NCI-H226 (cell line): ENCODE measurements around the gene OTUB1.
"Not testable (repeated sequence)": the region's sequence is repeated elsewhere in the genome, so short reads cannot be mapped to it uniquely, and the experiment has no call there.

Experiments used
- DNase-seq: peaks from one replicate; pipeline ENCODE4 v3.0.0-alpha.2; 2015

OTUB1 gene

DNA sequence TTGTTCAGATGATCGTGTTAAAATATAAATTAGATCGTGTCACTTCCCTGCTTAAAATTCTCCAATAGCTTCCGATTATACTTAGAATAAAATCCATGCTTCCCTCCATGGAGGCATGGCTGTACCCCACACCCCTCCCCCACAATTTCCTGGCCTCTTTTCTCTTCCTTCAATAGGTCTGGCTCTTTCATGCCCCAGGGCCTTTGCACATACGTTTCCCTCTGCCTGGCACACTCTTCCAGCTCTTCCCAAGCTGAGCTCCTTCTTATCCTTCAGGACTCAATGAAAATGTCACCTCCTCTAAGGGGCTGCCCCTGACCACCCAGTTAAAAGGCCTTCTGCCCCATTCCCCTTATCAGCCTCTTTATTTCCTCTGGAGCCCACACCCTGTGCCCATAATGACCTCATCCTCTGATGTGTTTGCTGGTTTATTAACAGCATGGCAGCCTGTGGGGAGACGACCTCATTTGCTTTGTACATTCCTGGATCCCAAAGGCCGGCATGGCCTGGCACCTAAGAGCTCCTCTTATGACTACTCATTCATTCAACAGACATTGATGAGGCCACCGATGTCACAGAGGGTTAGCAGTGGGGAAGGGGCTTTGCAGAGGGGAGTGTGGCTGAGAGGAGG lies 40.5 kb downstream of the OTUB1 start:
- DNase-seq = peak; percentile 67

DNA sequence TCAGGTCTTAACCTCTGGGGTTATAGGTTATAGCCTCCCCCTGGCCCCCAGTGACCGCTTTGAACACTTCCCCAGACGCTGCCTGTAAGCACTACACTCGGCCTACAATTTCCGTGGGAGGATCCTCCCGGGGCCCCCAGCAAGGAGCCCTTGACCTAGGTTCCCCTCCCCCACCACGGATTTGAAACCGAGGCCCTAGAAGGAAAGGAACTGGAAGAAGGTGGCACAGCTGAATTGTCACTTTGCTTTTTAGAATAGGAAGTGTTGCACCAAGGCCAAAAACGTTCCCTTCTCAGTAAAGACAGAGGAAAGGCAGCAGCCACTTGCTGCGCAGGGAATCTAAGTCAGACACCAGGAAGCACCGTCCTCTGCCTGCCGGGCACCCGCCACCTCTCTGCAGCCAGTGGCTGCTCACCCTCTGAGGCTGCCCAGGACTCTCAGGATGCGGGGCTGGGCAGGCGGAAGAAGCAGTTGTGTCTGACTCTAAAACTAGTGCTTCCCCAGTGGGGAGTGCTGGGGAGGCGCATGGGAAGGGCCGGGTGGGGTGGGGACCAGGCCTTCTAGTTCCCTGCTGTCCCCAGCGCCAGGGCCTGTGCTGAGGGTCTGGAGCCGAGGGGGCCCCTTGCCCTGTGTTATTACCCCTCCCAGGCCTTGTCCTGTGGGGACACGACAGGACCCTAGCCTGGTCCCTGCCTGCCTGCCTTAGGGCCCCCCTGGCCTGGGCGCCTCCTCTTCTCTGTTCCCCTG lies 41.6 kb downstream of the OTUB1 start:
- DNase-seq = no peak

DNA sequence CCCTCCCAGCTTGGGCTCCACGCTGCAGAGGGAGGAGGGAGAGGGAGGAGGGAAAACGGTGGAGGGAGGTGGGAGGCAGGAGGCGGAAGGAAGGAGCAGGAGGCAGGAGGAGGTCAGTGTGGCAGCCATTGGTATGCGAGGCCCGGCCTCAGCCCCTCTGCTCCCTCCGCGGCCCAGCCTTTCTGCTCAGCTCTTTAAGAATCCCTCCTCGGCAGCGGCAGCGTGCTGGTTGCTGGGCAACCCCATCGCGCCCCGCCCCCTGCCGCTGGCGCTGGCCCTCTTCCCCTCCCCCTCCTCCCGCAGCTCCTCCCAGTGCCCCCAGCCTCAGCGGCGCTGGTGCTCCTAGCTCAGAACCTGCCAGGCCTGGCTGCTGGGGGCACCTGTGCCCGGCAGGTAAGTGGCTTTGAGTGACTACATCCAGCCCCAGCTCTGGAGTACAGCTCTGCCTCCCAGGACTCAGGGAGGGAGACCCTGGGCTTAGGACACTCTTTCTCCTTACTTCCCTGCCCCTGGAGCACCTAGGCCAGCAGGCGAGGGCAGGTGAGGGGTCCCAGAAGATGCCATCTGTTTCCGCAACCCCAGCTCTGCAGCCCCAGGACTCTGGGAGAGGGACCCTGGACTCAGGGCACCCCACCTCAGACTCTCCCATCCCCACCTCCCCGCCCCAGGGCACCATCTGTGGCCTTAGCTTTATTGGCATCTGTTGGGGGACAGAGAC lies 42.3 kb downstream of the OTUB1 start:
- no peak for DNase-seq

DNA sequence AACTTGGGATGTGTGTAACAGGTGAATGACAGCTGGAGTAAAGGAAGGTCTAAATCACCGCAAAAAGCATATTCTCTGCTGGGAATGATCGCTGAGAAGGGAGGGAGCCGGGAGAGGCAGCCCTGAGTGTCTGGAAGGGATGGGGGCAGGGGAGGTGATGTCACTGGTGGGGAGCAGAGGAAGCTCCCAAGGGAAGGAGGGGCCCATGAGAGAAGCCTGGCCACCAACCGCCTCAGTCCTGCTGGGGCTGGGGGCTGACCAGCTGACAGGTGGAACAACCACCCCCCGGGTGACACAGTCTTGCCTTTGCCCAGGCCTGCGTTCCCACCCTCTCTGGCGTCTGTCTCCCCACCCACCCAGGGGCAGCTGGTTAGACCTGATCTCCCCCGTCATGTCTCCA lies 43.5 kb downstream of the OTUB1 start:
- DNase-seq = no peak

DNA sequence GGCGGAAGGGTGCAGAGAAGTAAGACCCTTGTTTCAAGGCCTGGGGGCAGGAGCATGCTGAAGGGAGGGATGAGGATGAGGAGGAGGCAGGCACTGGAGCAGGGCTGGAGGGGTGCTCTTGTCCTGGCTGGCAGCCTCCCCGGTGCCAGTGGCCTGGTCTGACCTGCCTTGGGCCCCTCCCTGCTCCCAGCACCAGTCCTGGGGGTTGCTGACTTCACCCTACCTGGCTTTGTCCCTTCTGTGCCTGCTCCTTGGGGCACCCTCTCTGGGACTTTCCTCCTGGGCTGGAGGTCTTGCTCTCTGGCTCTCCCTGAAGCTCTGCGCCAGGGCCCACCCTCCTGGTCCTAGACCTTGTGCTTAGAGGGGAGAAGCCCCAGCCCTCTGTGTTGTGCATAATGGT lies 44.8 kb downstream of the OTUB1 start:
- DNase-seq = no peak

DNA sequence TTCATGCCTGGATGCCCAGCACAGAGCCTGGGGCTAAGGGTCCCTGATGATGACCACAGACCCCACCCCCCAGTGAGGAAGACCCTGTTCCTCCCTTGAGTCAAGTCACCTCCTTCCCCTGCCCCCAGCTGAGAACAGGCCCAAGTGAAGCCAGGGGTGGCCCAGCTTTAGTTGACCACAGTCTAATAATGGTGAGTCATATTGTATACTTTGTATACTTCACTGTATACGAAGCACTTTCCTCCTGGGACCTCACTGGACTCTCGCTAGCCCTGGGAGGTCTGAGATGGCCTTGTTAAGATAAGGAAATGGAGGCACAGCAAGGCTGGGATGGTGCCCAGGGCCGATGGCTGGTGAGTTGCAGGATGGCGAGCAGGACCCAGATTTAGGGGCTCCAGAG lies 45.8 kb downstream of the OTUB1 start:
- no peak for DNase-seq

DNA sequence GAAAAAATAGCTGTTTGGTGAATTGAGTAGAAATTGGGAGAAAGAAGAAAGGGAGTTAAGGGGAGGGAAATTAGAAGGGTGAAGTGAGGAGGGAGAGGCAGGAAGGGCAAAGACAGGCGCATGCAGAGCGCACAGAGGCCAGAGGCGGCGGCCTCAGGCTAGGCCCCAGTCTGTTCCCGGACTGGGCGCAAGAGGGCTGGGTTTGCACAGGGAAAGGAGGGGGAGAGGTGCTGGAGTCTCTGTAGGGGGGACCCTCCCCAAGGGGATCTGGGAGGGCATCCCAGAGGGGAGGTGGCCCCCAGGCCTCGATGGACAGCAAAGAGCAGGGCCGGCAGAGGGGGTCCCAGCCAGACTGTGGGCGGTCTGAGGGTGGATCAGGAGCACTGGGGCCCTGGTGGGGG lies 48.2 kb downstream of the OTUB1 start:
- DNase-seq = no peak

DNA sequence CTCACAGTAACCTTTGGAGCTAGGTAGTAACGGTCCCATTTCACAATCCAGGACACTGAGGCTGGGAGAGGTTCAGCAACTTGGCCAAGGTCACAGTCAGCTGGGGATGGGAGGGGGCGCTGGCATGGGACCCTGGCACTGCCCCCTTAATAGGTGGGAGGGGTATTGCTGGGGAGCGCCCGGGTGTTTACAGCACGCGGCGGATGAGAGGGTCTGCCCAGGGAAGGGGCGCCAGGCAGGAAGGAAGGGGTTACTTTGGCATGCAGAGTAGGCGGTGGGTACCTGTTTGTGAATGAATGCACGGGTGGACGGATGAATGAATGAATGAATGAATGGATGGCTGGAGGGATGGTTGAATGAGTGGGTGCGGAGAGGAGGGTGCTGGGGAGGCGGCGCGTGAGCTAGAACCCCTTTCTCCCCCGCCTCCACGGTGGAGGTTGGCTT lies 48.9 kb downstream of the OTUB1 start:
- no peak for DNase-seq

DNA sequence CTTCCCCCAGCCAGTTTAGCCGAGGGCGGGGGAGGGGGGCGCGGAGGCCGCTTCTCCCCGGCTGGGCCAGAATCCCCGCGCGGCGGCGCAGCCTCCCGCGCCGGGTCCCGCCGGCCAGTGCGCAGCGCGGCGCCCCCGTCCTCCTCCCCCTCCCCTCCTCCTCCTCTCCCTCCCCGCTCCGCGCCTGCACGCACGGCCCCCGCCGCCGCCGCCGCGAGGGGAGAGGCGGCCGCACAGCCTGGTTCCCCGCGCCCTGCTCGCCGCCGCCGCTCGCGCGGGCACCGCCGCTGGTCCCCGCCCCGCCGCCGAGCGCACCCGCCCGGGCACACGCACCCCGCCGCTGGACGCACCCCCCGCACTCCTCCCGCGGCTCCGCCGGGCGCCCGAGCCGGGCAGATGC lies 49.3 kb downstream of the OTUB1 start, which contains the start of gene FLRT1:
TSS of gene FLRT1 (plus strand) at position 356 of the 400 bp plus-strand sequence. CDS start 80,337 bp downstream, outside the sequence.
- no peak for DNase-seq

DNA sequence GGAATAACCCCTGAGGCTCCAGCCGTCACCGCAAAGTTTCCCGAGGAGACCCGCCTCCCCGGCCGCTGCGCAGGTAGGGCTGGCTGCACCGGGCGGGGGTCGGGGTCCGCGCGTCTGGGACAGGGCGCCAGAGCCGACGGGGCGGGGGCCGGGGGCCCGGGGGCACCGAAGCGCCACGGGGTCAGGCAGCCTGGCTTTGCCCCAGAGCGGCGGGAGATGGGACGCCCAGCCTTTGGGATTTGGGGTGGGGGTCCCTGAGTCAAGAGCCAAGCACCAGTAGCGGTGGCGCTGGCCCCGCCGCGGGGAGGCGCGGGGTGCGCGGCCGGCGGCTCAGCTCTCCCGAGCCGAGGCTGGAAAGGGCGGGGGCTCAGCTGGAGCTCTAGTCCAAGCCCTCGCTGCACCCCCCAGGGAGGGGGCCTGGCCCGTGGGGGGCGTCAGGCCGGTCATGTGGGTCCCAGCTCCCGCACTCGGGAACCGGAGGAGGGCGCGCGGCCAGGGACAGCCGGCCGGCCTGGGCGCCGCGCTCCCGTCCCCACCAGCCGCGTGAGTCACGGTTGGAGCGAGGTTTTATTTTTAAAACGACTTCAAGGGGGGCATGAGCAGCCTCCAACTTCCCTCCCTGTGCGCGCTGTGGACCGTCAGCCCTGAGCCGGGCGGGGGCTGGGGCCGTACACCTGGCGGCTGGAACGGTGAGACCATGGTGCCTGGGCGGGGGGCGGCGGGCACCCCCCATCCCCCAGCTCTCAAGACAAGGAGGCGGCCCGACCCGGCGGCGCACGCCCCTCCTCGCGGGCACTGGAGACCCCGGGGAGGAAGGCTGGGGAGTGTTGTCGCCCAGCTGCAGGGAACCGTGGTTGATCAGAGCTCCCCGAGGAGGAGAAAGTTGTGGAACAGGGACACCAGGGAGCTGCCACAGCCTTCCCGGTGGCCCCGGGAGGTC lies 50.1 kb downstream of the OTUB1 start:
- DNase-seq = no peak

DNA sequence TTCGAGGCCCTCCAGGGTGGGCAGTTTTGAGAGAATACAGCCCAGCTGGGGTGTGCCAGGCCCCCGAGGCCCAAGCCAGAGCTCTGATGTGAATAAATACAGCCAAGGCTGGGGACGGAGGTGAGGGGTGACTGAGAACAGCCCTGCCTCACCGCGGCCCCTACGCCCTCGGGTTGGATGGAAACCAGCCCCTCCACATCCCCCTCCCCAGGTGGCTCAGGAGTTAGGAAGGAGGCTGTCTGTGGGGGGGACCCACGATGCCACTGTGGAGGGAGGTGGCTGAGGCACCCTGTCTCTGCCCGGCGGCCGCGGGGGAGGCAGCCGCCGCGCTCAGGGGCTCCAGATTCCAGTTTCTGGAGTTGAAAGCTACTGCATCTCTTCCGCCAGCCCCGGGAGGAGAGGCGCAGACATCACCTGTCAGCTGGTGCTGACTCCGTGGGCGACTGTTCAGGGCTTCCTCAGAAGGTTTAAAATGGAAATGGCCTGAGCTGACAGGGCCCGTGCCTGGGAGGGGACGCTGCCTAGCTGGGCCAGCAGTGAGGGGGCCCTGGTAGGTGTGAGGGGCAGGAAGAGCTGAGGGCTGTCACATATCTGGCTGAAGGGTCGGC lies 50.9 kb downstream of the OTUB1 start:
- DNase-seq = no peak

DNA sequence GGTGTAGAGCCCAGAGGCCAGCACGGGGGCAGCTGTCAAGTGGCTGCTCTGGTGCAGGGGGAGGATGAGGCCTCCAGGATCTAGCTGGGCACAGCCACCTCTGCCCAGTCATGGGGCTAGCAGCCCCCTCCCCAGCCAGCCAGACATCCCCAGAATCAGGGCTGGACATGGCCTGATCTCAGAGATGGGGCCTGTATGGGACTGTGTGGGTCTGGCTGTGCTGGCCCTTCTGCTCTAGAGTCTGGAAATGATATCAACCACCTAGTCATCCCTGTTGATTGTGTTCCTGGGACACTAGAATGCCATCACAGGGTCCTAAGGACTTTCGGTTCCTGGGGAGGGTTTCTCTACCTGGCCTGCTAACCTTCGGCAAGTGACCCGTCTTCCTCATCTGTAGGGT lies 52.3 kb downstream of the OTUB1 start:
- DNase-seq = no peak

DNA sequence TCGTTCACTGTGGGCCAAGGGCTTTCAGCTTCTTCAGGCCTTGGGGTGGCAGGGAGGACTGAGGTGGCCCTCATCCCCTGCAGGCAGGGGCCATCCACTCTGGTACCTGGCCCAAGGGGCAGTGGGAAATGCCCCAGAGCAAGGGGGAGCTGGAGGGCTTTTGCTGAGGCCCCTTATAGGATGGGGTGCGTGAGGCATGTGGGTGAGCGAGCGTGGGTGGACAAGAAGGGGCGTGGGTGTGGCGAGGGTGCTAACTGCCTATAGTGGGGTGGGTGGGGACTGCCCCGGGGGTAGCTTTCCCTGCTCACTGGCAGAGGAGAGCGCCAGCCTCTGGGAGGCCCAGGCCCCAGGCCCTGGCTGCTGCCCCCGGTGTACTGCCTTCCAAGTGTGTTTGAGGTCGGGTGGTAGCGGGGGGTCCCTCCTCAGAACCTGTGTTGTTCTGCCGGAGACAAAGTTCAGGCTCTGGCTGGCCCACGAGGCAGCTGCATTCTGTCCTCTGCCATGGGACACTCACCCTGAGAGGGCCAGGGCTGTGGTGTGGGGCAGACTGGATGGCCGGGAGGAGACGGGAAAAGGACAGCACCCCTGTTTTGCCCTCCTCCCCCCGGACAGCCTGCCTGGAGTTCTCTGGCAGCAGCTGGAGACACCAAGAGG lies 52.9 kb downstream of the OTUB1 start:
- no peak for DNase-seq

DNA sequence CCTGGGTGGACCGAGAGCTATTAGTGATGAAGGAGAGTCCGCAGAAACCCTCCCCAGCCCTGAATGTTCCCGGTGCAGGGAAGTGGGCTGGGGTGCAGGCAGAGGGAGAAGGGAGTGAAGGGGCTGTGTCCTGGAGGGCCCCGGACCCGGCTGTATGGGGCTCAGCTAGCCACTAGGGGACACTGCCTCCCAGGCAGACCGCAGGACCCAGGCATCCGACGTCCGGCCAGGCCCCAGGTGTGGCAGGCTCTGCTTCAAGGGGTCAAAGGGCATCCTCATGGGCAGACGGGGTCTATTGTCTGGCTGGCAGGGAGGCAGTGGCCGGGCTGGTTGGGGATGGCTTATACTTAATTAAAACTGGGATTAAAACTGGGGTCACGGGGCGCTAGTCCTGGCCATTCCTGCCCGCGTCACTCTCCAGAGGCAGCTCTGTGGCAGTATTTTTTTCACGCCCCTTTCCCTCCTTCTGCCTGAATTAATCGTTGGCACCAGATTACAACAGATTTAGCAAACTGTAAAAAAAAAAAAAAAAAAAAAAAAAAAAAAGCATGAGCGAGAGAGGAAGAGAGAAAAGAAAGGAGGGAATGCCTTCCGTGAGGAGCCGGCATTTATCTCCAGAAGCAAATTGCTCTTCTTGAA lies 54.6 kb downstream of the OTUB1 start:
- DNase-seq = no peak

DNA sequence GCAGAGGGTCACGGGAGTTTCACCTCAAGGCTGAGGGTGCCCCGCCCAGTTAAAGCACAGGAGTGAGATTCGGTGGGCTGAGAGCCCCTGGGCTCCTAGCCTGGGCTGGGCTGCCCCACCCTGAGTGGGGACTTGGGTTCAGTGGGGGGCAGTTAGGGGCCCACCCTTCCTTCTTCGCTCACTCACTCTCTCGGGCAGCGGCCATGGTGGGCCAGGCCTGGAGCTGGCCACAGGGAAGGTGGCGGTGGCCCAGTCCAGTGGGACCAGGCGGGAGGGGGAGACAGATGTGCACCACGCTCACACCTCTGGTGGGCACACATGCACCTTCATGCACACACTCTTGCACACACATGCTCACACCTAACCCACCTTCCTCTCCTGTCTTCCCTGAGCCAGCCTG lies 55.6 kb downstream of the OTUB1 start:
- DNase-seq = no peak

DNA sequence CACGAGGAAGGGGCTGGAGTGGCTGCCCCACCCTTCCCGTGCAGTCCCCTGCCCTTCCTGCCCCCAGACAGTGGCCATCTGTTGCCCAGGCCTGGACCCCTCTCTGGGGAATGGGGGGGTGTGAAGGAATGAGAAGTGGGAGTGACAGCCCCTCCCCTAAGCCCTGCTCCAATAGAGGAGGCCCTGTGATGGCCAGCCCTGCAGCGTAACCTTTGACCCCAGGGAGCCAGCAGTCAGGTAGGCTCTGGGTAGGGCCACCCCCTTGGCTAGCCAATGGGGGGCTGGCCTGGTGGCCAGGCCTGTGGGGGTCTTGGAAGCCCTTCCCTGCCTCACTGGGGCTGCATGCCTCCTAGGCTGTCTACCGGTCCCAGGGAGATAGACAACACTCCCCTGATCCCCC lies 56.1 kb downstream of the OTUB1 start:
- no peak for DNase-seq

DNA sequence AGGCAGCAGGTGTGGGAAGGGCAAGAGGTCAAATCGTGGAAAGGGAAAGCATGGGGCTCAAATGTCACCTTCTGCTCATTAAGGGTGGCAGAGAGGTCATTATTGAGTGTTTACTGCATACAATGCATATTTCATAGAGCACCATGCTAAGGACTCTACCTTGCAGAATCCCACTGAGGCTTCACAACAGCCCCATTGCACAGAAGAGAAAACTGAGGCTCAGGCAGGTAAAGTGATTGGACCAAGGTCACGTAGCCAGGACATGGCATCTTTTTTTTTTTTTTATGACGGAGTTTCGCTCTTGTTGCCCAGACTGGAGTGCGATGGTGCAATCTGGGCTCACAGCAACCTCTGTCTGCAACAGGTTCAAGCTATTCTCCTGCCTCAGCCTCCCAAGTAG lies 57.3 kb downstream of the OTUB1 start:
- DNase-seq = no peak

DNA sequence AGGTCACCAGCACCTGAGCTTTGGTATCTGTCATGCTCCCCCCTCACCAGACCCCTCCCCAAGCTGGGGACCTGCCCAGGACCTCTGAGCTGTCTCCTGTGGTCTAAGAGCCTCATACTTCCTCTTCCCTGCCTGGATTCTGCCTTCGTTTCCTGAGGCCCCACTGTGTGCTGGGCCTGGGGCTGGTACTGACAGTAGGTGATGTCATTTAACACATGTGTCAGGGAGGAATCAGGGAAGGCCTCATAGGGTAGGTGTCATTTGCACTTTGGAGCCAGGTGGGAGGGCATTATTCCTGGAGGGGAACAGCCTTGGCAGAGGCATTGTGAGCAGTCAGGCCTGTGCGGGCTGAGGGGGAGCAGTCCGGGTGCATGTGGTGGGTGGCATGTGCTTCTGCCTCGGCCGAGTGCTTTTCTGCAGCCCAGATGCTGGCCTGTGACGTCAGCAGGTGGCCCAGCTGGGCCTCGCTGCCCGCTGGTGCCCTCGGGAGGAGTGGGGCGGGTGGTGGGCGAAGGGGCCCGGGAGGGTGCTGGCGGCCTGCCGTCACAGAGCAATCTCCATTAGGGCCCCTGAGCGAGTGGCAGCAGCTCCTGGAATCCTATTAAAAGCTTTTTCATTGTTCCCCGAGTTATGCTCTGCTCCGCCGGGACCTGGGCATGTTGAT lies 58.6 kb downstream of the OTUB1 start:
- DNase-seq = no peak

DNA sequence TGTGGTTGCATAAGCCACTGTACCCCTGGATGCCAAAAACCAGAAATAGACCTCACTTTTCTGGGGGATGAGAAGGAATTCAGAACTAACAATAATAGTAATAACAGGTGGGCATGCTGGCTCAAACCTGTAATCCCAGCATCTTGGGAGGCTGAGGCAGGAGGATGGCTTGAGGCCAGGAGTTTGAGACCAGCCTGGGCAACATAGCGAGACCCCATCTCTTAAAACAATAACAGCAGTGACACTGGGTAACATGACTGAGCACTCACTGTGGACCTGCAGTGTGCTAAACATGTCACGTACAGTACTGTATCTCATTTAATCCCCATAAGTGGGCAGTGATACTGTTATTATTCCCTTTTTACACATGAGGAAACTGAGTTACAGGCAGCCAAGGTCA lies 59.5 kb downstream of the OTUB1 start:
- DNase-seq = no peak

DNA sequence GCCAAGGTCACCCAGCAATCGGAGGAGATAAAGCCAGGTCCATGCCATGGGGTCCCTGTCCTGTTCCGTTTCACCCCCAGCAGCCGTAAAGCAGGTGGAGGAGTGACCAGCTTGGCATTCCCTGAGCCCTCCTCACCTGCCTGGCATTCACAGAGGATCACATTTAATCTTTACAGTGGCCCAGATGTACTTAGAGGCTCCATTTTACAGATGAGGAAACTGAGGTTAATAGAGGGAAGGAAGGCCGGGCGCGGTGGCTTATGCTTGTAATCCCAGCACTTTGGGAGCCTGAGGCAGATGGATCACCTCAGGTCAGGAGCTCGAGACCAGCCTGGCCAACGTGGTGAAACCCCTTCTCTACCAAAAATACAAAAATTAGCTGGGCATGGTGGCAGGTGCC lies 61.1 kb downstream of the OTUB1 start:
- DNase-seq = not testable (repeated sequence)
